GM21825 (cell line): ENCODE results near the gene DCHS1.
A peak's percentile ranks its signal among the peaks of the same experiment; 100 is the strongest.
"Not testable (repeated sequence)": the region's sequence is repeated elsewhere in the genome, so short reads cannot be mapped to it uniquely, and the experiment has no call there.

Source experiments
- ATAC-seq: cut with Tn5 transposase; IDR thresholded peaks from one replicate; pipeline ENCODE4 v1.9.1; 2021; ENCODE audit warnings: mild to moderate bottlenecking, moderate library complexity; ENCODE audit not compliant: unreplicated experiment

DCHS1 gene

GRCh38 chr11:6655790-6656583 lies at the start of gene DCHS1:
Gene DCHS1, minus strand, starts transcription at chr11:6655809. Its CDS starts 14,196 bp downstream, at chr11:6641613.
- ATAC-seq: no peak

GRCh38 chr11:6703247-6704063 lies 47.8 kb upstream of the DCHS1 start:
- ATAC-seq: no peak

GRCh38 chr11:6701955-6702354 lies 46.3 kb upstream of the DCHS1 start:
- not testable (repeated sequence) for ATAC-seq

GRCh38 chr11:6695377-6695776 lies 39.8 kb upstream of the DCHS1 start:
- no peak for ATAC-seq

GRCh38 chr11:6694229-6694535 lies 38.6 kb upstream of the DCHS1 start:
- ATAC-seq: no peak

GRCh38 chr11:6693342-6694228 lies 38.0 kb upstream of the DCHS1 start:
- no peak for ATAC-seq

GRCh38 chr11:6692128-6692527 lies 36.5 kb upstream of the DCHS1 start:
- no peak for ATAC-seq

GRCh38 chr11:6690431-6691132 lies 35.0 kb upstream of the DCHS1 start:
- ATAC-seq: not testable (repeated sequence)

GRCh38 chr11:6687876-6688275 lies 32.3 kb upstream of the DCHS1 start:
- no peak for ATAC-seq

GRCh38 chr11:6686006-6686405 lies 30.4 kb upstream of the DCHS1 start:
- ATAC-seq: no peak

- not testable (repeated sequence) for ATAC-seq
Measured at GRCh38 chr11:6684068-6684467, 28.5 kb upstream of the DCHS1 start.

GRCh38 chr11:6682936-6683861 lies 27.6 kb upstream of the DCHS1 start, which contains the start of gene MRPL17:
Gene MRPL17, minus strand, starts transcription at chr11:6683340. Its CDS starts 44 bp downstream, at chr11:6683296.
- peak; percentile 90 for ATAC-seq

- peak; percentile 2 for ATAC-seq
Measured at GRCh38 chr11:6682591-6682935, 27.0 kb upstream of the DCHS1 start.

GRCh38 chr11:6681949-6682348 lies 26.3 kb upstream of the DCHS1 start:
- ATAC-seq: no peak

GRCh38 chr11:6681505-6681904 lies 25.9 kb upstream of the DCHS1 start:
- ATAC-seq: no peak

GRCh38 chr11:6677018-6677417 lies 21.4 kb upstream of the DCHS1 start:
- ATAC-seq: no peak

GRCh38 chr11:6674862-6675261 lies 19.3 kb upstream of the DCHS1 start:
- ATAC-seq: no peak

- ATAC-seq: no peak
Measured at GRCh38 chr11:6674219-6674597, 18.6 kb upstream of the DCHS1 start.

- no peak for ATAC-seq
Measured at GRCh38 chr11:6673523-6674218, 18.1 kb upstream of the DCHS1 start.
